ENCODE measurements around the gene PNLIPRP3. TPM values are rescaled to one million over a fixed set of nuclear protein-coding genes. Genes with fewer than 3 reads are reported as not detected.

PNLIPRP3 gene
- polyA plus RNA-seq, 1 donor: not detected

DNA sequence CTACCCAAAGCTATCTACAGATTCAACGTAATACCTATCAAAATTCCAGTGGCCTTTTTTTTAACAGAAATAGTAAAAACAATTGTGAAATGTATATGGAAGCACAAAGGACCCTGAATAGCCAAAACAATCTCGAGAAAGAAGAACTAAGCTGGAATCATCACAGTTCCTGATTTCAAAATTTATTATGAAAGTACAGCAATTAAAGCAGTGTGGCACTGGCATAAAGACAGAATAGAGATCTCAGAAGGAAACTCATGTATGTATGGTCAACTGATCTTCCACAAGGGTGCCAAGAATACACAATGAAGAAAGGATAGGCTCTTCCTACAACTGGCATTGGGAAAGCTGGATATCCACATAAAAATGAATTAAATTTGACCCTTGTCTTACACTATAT lies 23.2 kb downstream of the PNLIPRP3 start:
- no peaks in the 10 kb centered on the region for H3K36me3 ChIP-seq (ENCODE audit: control insufficient read depth, insufficient read depth, low read length)
- no peak for DNase-seq
- no peaks in the 10 kb centered on the region for H3K4me1 ChIP-seq (ENCODE audit: control insufficient read depth, insufficient read depth, low read length)
- no peak overlapping the region for H3K27ac ChIP-seq (ENCODE audit: low read length)
- no peak overlapping the region for H3K4me3 ChIP-seq (ENCODE audit: low read length)
- H3K27me3 ChIP-seq (ENCODE audit: control insufficient read depth, insufficient read depth, low read length): no peaks in the 10 kb centered on the region
- H3K9me3 ChIP-seq (ENCODE audit: control insufficient read depth, low read depth, low read length): no peaks in the 10 kb centered on the region
- WGBS (ENCODE audit: insufficient coverage, low lambda C conversion rate): 94% methylated on average over 2 of the region's 2 CpGs

DNA sequence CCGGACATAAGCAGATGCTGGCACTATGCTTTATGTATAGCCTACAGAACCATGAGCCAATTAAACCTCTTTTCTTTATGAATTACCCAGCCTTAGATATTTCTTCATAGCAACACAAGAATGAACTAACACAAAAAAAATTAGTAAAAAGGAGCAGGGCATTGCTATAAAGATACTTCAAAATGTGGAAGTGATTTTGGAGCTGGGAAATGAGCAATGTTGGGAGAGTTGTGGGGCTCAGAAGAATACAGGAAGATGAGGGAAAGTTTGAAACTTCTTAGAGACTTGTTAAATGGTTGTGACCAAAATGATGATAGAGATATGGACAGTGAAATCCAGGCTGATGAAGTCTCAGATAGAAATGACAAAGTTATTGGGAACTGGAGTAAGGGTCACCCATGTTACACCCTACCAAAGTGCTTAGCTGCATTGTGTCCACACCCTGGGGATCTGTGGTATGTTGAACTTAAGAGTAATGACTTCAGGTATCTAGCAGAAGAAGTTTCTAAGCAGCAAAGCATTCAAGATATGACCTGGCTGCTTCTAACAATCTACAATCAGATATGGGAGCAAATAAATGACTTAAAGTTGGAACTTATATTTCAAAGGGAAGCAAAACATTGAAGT lies 24.2 kb downstream of the PNLIPRP3 start:
- H3K9me3 ChIP-seq (ENCODE audit: control insufficient read depth, low read depth, low read length): no peaks in the 10 kb centered on the region
- no peaks in the 10 kb centered on the region for H3K4me1 ChIP-seq (ENCODE audit: control insufficient read depth, insufficient read depth, low read length)
- no peak overlapping the region for H3K4me3 ChIP-seq (ENCODE audit: low read length)
- WGBS (ENCODE audit: insufficient coverage, low lambda C conversion rate): 0% methylated on average over 1 of the region's 1 CpG
- H3K27me3 ChIP-seq (ENCODE audit: control insufficient read depth, insufficient read depth, low read length): no peaks in the 10 kb centered on the region
- no peaks in the 10 kb centered on the region for H3K36me3 ChIP-seq (ENCODE audit: control insufficient read depth, insufficient read depth, low read length)
- DNase-seq: no peak
- H3K27ac ChIP-seq (ENCODE audit: low read length): no peak overlapping the region

DNA sequence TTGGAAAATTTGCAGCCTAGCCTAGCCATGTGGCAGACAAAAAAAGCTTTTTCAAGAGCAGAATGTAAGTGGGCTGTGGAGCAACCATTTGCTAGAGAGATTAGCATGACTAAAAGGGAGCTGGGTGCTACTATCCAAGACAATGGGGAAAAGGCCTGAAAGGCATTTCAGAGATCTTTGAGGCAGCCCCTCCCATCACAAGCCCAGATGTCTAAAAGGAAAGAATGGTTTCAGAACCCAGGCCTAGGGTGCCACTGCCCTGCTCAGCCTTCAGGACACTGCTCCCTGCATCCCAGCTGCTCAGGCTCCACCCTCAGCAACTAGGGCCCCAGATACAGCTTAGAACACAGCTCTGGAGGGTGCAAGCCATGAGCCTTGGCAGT lies 24.7 kb downstream of the PNLIPRP3 start:
- no peaks in the 10 kb centered on the region for H3K9me3 ChIP-seq (ENCODE audit: control insufficient read depth, low read depth, low read length)
- H3K27me3 ChIP-seq (ENCODE audit: control insufficient read depth, insufficient read depth, low read length): no peaks in the 10 kb centered on the region
- H3K4me3 ChIP-seq (ENCODE audit: low read length): no peak overlapping the region
- no peak for DNase-seq
- no peaks in the 10 kb centered on the region for H3K36me3 ChIP-seq (ENCODE audit: control insufficient read depth, insufficient read depth, low read length)
- no peaks in the 10 kb centered on the region for H3K4me1 ChIP-seq (ENCODE audit: control insufficient read depth, insufficient read depth, low read length)
- H3K27ac ChIP-seq (ENCODE audit: low read length): no peak overlapping the region

DNA sequence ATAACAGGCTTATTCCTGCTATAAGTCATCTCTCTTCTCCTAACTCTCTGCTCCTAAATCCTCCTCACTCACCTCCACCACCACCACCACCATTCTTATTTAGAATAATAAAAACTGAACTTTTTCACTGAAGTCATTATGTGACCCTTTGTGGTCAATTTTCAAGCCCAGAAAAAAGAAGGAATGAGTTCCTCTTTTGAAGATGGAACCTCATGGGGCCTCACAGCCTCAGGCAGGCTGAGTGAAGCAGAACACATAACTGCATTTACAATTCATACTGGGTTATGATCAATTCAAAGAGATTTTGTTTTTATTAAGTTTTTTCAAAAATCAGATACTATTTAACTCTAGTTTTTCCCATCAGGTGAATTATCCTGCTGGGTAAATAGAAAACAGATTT lies 29.8 kb downstream of the PNLIPRP3 start:
- H3K27ac ChIP-seq (ENCODE audit: low read length): no peak overlapping the region
- peaks cover 2% of the 10 kb centered on the region for H3K27me3 ChIP-seq (ENCODE audit: control insufficient read depth, insufficient read depth, low read length)
- H3K4me3 ChIP-seq (ENCODE audit: low read length): no peak overlapping the region
- no peak for DNase-seq
- no peaks in the 10 kb centered on the region for H3K36me3 ChIP-seq (ENCODE audit: control insufficient read depth, insufficient read depth, low read length)
- no peaks in the 10 kb centered on the region for H3K9me3 ChIP-seq (ENCODE audit: control insufficient read depth, low read depth, low read length)
- H3K4me1 ChIP-seq (ENCODE audit: control insufficient read depth, insufficient read depth, low read length): no peaks in the 10 kb centered on the region

DNA sequence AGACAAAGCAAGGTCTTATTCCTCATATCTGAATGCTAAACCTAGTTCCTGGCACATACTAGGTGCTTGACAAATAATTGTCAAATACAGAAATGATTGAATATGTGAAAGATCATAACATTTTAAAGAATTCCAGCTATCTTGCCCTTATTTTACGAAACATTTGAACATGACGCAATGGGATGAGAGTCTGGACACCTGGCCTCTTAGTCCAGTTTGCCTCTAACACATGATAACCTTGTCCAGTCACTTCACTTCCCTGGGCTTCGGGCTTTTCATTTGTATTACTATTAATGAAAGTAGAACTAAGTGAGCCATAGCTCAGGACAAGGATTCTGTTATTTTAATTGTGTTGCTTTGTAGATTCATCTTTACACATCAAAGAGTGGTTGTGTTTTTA lies 32.6 kb downstream of the PNLIPRP3 start:
- H3K4me3 ChIP-seq (ENCODE audit: low read length): no peak overlapping the region
- H3K9me3 ChIP-seq (ENCODE audit: control insufficient read depth, low read depth, low read length): no peaks in the 10 kb centered on the region
- no peaks in the 10 kb centered on the region for H3K4me1 ChIP-seq (ENCODE audit: control insufficient read depth, insufficient read depth, low read length)
- H3K36me3 ChIP-seq (ENCODE audit: control insufficient read depth, insufficient read depth, low read length): no peaks in the 10 kb centered on the region
- no peak overlapping the region for H3K27ac ChIP-seq (ENCODE audit: low read length)
- peaks cover 4% of the 10 kb centered on the region for H3K27me3 ChIP-seq (ENCODE audit: control insufficient read depth, insufficient read depth, low read length)
- WGBS (ENCODE audit: insufficient coverage, low lambda C conversion rate): no CpG with 5 or more reads among the region's 3 CpGs
- DNase-seq: no peak

DNA sequence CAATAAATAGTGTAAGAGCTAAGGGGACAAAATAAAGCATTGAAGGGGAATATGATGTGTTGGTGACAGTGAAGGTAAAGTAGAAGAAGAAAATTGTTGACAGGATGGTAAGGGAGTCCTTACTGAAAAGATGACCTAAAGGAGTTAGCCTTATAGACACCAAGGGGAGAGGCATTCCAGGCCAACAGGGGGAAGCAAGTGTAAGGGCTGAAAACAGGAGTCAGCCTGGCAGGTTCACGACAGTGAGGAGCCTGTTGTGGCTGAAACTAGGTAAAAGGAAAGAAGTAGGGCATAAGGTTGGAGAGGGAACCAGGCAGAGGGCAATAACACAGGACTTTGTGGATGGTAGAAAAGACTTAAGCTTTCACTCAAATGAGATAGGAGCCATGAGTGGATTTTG lies 34.0 kb downstream of the PNLIPRP3 start:
- Histone ChIP-seq H3K27ac (ENCODE audit: low read length) (no peak overlapping the region), H3K9me3 (ENCODE audit: control insufficient read depth, low read depth, low read length) (no peaks in the 10 kb centered on the region), H3K27me3 (ENCODE audit: control insufficient read depth, insufficient read depth, low read length) (peaks cover 4% of the 10 kb centered on the region), H3K4me3 (ENCODE audit: low read length) (no peak overlapping the region), H3K36me3 (ENCODE audit: control insufficient read depth, insufficient read depth, low read length) (no peaks in the 10 kb centered on the region), H3K4me1 (ENCODE audit: control insufficient read depth, insufficient read depth, low read length) (no peaks in the 10 kb centered on the region)
- no peak for DNase-seq
- no CpG with 5 or more reads among the region's 1 CpG for WGBS (ENCODE audit: insufficient coverage, low lambda C conversion rate)

DNA sequence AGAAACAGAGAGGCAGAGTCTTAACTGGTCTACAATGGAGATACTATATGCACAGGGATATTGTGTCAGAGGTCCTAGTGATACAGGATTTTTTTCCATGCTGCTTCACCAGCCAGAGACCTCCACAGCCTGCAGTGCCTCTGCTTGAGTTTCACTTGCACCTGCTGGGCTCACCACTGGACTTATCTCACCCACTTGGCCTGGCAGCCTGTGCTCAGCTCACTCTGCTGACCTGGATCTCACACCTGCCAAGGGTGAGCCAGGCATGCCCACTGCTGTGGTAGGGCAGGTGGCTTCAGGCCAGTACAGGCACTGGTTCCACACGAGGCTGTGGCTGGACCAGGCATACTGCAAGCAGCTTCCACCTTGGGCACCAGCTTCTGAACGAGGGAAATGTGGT lies 36.6 kb downstream of the PNLIPRP3 start:
- no peak for DNase-seq
- Histone ChIP-seq H3K27ac (ENCODE audit: low read length) (no peak overlapping the region), H3K36me3 (ENCODE audit: control insufficient read depth, insufficient read depth, low read length) (no peaks in the 10 kb centered on the region), H3K4me1 (ENCODE audit: control insufficient read depth, insufficient read depth, low read length) (no peaks in the 10 kb centered on the region), H3K4me3 (ENCODE audit: low read length) (no peak overlapping the region), H3K9me3 (ENCODE audit: control insufficient read depth, low read depth, low read length) (no peaks in the 10 kb centered on the region), H3K27me3 (ENCODE audit: control insufficient read depth, insufficient read depth, low read length) (peaks cover 2% of the 10 kb centered on the region)
- WGBS (ENCODE audit: insufficient coverage, low lambda C conversion rate): no CpG with 5 or more reads among the region's 2 CpGs

DNA sequence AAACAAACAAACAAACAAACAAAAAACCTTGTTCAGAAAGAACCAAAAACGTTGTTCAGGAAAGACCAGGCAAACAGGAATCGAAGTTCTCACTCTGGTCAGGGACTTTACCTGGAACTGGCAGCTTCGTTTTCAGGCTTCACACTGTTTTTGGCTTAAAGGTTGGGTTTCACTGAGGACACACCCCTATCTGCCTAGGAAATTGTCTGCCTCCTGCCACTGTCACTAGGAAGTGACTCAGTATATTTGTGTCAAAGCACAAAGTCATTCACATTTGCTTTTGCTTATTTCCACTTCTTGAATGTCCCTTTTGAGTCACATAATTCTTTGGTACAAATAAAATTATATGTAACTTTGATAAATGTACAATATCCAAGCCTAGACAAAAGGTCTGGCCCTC lies 37.9 kb downstream of the PNLIPRP3 start:
- DNase-seq: no peak
- H3K4me1 ChIP-seq (ENCODE audit: control insufficient read depth, insufficient read depth, low read length): no peaks in the 10 kb centered on the region
- WGBS (ENCODE audit: insufficient coverage, low lambda C conversion rate): no CpG with 5 or more reads among the region's 3 CpGs
- H3K9me3 ChIP-seq (ENCODE audit: control insufficient read depth, low read depth, low read length): no peaks in the 10 kb centered on the region
- H3K27me3 ChIP-seq (ENCODE audit: control insufficient read depth, insufficient read depth, low read length): peaks cover 2% of the 10 kb centered on the region
- no peaks in the 10 kb centered on the region for H3K36me3 ChIP-seq (ENCODE audit: control insufficient read depth, insufficient read depth, low read length)
- no peak overlapping the region for H3K27ac ChIP-seq (ENCODE audit: low read length)
- H3K4me3 ChIP-seq (ENCODE audit: low read length): no peak overlapping the region

DNA sequence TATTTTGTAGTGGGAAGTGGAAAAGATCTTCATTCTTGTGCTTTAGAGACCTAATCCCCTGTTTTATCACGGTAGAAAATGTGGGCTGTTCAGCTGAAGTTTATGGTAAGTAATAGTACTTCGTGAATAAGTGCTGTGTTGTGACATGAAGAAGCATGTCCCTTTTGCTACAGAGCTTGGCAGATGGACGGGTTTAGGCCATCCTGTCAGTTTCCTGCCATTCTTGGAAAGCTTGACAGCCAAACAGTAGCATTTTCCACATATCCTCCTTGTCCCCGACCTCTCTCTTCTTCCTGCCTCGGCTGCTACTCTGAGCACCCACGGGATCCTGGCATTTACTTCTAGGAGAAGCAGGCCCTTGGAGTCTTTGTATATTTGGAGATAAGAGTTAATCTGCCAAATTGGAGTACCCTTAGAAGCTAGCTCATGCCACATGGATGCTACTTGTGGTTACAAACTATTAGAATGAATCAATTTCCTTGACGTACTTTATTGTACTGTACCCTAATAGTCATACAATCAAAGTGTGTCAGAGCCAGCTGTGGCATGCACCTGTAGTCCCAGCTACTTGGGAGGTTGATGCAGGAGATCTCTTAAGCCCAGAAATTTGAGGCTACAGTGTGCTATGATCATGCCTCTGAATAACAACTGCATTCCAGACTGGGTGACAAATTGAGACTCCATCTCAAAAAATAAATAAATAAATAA lies 39.2 kb downstream of the PNLIPRP3 start:
- no peak overlapping the region for H3K4me3 ChIP-seq (ENCODE audit: low read length)
- DNase-seq: no peak
- H3K36me3 ChIP-seq (ENCODE audit: control insufficient read depth, insufficient read depth, low read length): no peaks in the 10 kb centered on the region
- no peak overlapping the region for H3K27ac ChIP-seq (ENCODE audit: low read length)
- 88% methylated on average over 3 of the region's 7 CpGs for WGBS (ENCODE audit: insufficient coverage, low lambda C conversion rate)
- H3K9me3 ChIP-seq (ENCODE audit: control insufficient read depth, low read depth, low read length): no peaks in the 10 kb centered on the region
- no peaks in the 10 kb centered on the region for H3K4me1 ChIP-seq (ENCODE audit: control insufficient read depth, insufficient read depth, low read length)
- H3K27me3 ChIP-seq (ENCODE audit: control insufficient read depth, insufficient read depth, low read length): peaks cover 2% of the 10 kb centered on the region

DNA sequence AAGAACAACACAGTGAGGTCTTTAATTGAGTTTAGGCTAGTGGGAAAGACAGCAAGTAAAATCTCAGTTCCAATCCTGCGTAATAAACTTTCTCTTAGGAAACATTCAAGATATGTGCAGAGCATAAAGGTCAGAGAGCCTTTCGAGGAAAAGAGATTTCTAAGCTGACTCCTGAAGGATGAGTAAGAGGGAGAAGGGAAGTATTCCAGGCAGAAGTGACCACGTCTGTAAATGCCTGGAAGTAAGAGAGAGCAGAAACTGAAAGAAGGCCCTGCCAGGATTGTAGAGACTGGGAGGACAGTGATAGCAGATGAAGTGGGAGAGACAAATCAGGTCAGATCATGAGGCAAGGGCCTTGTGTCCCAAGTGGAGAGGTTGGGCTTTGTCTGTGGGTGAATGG lies 41.8 kb downstream of the PNLIPRP3 start:
- WGBS (ENCODE audit: insufficient coverage, low lambda C conversion rate): no CpG with 5 or more reads among the region's 3 CpGs
- DNase-seq: no peak
- Histone ChIP-seq H3K36me3 (ENCODE audit: control insufficient read depth, insufficient read depth, low read length) (no peaks in the 10 kb centered on the region), H3K9me3 (ENCODE audit: control insufficient read depth, low read depth, low read length) (no peaks in the 10 kb centered on the region), H3K4me1 (ENCODE audit: control insufficient read depth, insufficient read depth, low read length) (no peaks in the 10 kb centered on the region), H3K27me3 (ENCODE audit: control insufficient read depth, insufficient read depth, low read length) (peaks cover 6% of the 10 kb centered on the region), H3K27ac (ENCODE audit: low read length) (no peak overlapping the region), H3K4me3 (ENCODE audit: low read length) (no peak overlapping the region)

DNA sequence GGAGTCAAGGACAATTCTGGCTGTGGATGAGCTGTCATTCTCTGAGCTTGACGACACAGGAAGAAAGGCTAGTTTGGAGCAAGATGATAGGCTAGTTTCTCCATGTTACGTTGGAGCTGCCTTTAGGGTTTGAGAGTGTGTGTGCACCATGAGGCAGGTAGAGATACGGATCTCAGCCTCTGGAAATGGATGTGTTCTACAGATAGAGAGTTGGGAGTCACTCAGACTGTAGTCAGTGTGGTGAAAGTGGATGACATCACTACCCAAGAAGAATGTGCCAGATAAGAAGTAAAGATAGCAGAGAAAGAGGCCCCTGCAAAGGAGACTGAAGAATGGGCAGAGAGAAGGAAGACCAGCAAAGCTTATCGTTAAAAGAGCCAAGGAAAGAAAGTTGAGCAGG lies 42.4 kb downstream of the PNLIPRP3 start:
- no peak for DNase-seq
- Histone ChIP-seq H3K4me3 (ENCODE audit: low read length) (no peak overlapping the region), H3K27ac (ENCODE audit: low read length) (no peak overlapping the region), H3K4me1 (ENCODE audit: control insufficient read depth, insufficient read depth, low read length) (no peaks in the 10 kb centered on the region), H3K36me3 (ENCODE audit: control insufficient read depth, insufficient read depth, low read length) (no peaks in the 10 kb centered on the region), H3K9me3 (ENCODE audit: control insufficient read depth, low read depth, low read length) (no peaks in the 10 kb centered on the region), H3K27me3 (ENCODE audit: control insufficient read depth, insufficient read depth, low read length) (peaks cover 6% of the 10 kb centered on the region)
- WGBS (ENCODE audit: insufficient coverage, low lambda C conversion rate): no CpG with 5 or more reads among the region's 4 CpGs
